ENCODE data around the gene LHFPL6.

Gene LHFPL6

GRCh38 chr13:39411511-39411910 lies 191.5 kb downstream of the LHFPL6 start:
- DNase-seq (ENCODE audit: low read depth), result no peak

- no peak for DNase-seq (ENCODE audit: low read depth)
These were observed 192.0 kb downstream of the LHFPL6 start for GRCh38 chr13:39410964-39411363.

DNA sequence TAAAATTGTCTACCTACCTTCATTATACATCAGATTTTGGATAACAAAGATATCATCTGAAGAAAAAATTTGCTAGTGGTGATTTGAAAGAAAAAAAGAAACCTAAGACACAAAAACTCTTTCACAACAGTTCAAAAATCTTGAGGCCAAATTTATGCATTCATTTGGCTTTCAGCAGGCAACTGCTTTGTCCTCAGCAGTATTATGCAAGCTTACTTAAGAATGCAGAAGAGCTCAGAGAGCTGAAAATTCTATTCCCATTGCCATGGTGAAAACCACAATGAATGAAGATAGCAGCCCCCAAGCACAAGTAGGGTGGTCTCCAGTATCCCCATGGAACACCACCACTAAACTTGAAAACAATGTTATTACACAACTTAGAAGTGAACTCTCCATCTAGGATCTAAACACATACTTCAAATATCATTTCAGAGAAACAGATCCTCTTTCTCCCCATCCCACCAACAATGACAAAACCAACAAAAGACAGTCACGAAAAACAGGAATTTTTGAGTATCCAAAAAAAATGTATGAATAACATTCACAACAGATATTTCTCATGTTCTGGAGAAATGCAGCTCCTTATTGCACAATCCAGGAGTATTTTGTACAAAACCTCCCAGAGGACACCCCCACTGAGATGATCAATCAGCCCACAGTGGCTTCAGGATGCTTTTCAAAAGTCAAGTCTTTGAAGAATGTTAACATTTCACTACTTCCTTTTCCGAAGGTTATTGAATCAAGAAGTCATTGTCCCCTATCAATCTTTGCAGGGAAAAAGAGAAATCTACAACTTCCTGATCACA lies 192.7 kb downstream of the LHFPL6 start:
- DNase-seq (ENCODE audit: low read depth), result no peak

GRCh38 chr13:39408512-39408911 lies 194.5 kb downstream of the LHFPL6 start:
- no peak for DNase-seq (ENCODE audit: low read depth)

DNA sequence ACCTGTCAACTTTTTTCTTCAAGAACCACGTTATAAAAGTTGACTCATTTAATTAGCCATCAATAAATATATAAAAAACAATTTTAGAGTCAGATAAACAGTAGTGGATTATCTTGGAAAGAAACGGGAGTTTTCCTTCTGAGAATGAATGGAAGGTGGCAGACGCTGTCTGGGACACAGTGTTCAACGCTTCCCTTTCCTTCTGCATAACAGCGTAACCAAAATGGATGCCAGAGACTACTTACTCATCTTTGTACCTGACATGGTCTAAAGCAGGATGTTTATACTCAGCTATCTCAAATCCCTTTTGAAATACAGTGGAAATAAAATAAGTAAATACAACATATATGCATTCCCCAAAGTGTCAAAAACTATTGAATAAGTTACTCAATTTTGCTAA lies 195.2 kb downstream of the LHFPL6 start:
- no peak for DNase-seq (ENCODE audit: low read depth)

- DNase-seq (ENCODE audit: low read depth), result no peak
These were observed 195.9 kb downstream of the LHFPL6 start for GRCh38 chr13:39407138-39407537.

GRCh38 chr13:39406688-39407087 lies 196.3 kb downstream of the LHFPL6 start:
- DNase-seq (ENCODE audit: low read depth), result no peak

GRCh38 chr13:39405596-39406205 lies 197.3 kb downstream of the LHFPL6 start:
- DNase-seq (ENCODE audit: low read depth), result no peak

DNA sequence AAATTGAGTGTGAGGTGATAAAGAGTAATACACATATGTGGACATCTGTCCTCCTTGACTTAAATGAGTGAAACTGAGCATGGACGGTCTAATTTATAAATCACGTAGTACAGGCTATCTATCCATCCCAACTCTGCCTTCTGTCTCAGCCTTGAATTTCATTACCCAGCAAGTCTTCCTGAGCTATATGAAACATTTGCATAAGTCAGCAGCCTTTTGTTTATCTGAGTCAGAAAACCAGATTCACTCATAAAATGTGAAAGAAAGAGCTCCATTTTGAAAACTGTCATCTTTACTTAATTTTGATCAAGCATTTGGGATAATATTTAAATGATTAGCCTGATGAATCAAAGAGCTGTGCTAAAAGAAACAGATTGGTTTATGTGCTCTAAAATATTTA lies 197.9 kb downstream of the LHFPL6 start:
- DNase-seq (ENCODE audit: low read depth), result no peak

DNA sequence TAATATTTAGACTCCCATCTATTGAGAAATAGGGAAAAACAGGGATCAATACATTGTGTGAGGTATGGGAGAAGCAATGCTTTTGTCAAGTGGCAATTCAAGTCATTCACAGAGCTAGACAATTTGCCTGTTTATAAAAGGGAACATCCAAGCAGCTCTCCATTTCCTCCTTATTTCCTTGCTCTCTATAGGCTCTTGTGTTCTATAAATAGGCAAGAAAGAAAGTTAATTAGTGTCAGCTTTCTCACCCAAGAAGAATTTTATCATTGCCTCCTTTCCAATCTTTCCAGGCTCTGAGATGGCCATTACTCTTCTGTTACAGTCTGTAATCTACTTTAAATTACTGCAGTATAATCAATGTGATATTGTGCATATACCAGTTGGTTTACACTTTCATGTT lies 199.9 kb downstream of the LHFPL6 start:
- DNase-seq (ENCODE audit: low read depth), result no peak

DNA sequence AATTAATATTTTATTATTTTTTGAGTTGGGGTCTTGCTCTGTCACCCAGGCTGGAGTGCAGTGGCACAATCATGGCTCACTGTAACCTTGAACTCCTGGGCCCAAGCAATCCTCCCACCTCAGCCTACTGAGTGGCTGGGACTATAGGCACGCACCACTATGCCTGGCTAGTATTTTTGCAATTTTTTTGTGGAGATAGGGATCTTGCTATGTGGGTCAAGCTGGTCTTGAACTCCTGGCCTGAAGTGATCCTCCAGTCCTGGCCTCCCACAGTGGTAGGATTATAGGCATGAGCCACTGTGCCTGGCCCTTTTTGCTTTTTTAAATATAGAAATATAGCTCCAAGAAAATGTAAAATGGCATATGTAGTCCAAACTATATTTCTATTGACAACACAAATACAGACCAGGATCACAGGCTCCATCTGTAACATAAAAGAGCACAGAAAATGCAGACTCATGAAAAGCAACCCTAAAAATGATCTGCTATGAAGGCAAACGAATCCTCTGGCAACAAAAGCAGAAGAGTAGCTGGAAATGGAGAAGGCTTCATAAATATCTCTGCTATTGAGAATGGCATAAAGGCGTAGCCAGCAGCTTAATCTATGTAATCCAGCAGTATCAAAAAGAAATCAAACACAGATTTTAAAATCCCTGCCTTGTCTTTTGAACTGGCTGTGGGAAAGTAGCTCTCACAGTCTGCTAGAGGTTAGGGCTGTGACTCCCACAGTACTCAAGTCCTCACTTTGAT lies 200.6 kb downstream of the LHFPL6 start:
- no peak for DNase-seq (ENCODE audit: low read depth)

DNA sequence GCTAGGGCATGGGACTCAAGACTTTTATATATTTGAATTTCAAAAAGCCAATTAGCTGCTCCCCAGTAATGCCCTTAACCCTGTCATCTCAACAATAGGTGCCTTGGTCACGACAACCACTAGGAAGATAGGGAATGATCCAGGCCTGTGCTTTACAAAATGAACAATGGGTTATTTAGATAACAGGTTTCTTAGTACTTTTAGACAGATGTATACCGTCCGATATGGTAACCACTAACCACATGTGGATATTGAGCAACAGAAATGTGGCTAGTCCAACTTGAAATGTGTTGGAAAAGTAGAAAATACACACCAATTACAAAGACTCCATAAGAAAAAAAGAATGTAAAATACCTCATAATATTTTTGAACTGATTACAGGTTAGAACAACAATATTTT lies 201.2 kb downstream of the LHFPL6 start:
- DNase-seq (ENCODE audit: low read depth), result no peak

- DNase-seq (ENCODE audit: low read depth), result no peak
These were observed 201.8 kb downstream of the LHFPL6 start for GRCh38 chr13:39401046-39401705.

- no peak for DNase-seq (ENCODE audit: low read depth)
These were observed 203.9 kb downstream of the LHFPL6 start for GRCh38 chr13:39399102-39399501.

DNA sequence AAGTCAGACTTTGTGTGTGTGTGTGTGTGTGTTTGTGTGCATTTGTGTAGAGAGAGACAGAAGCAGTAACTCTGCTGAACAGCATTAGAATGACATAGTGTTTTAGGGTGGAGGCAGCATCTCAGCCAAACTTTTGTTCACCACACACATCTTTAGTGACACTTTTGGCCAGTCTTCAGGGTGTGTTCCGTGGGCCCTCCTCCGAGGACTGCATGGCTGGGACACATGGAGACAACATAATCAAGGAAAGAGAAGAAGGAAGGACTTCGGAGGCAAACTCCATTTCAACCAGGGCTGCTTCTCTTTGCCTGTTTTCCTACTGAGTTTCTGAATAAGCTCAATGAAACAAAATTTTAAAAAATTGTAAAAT lies 205.1 kb downstream of the LHFPL6 start:
- DNase-seq (ENCODE audit: low read depth), result no peak

- no peak for DNase-seq (ENCODE audit: low read depth)
These were observed 205.6 kb downstream of the LHFPL6 start for GRCh38 chr13:39397226-39397895.

GRCh38 chr13:39394796-39395678 lies 208.0 kb downstream of the LHFPL6 start:
- no peak for DNase-seq (ENCODE audit: low read depth)

DNA sequence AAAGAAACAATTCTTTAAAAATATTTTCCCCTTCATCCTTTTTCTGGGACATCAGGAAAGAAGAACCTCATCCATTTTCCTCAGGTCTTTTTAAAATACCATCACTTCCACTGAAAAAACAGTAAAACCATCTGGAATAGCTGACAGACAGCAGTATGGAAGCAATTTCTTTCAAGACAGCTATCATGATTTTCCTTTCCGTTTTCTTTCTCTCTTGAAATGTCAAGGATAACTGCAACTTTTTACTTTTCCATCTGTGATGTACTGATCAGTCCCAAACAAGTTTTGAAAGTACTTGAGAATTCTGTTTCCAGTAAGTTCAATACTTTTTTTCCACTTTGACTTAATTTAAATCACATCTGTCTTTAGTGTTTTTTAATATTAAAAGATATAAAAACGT lies 211.2 kb downstream of the LHFPL6 start:
- no peak for DNase-seq (ENCODE audit: low read depth)

DNA sequence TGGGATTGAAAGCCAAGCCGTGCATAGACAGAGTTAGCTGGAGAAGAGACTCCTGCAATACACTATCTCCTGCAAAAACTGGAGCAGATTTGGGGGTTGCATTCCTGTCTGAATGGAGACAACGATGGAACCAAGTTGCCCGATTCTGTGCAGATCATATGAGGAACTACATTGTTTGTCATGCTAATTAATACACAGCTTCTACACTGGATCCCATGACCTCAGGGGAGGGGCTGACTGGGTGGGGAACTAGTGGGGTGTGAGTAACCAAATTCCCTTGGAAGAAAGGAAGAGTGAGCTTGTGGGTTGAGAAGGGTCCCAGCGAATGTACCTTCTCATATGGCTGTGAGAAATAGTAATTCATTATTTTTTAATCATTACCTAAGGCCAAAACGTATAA lies 214.0 kb downstream of the LHFPL6 start:
- no peak for DNase-seq (ENCODE audit: low read depth)

GRCh38 chr13:39385621-39386231 lies 217.3 kb downstream of the LHFPL6 start:
- no peak for DNase-seq (ENCODE audit: low read depth)

DNA sequence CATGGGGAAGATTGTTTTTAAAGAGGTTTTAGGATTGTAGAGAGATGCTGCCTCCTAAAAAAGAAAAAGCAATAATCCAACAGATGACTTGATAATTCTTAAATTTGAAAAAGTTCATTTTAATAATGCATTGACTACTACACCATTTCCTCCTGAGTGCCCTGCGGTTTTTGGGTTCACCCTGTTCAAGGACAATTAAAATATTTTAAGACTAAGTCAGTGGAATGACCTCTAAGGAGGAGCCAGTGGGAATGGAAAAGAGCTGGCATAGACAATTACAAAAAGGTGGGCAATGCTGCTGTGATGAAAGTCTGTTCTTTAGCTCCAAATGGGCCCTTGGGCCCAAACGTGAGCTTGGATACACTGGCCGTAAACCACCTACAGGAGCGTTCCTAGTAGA lies 217.8 kb downstream of the LHFPL6 start:
- no peak for DNase-seq (ENCODE audit: low read depth)

Data from stimulated activated CD8-positive, alpha-beta memory T cell treated with anti-CD3 and anti-CD28 coated beads, Interleukin-12 subunit alpha, Interleukin-12 subunit beta, amount 100 ng/mL, for 1 hour (primary cell).